ENCODE measurements around the gene KRT10. TPM values are rescaled to one million over a fixed set of nuclear protein-coding genes. Genes with fewer than 3 reads are reported as not detected.

KRT10 gene
- total RNA-seq, 1 experiment from 2014 or later: 62.3 TPM

- no peaks in the 10 kb centered on the region for H3K9me2 ChIP-seq (ENCODE audit: insufficient read depth)
- H3K36me3 ChIP-seq (ENCODE audit: control insufficient read depth in 1 of 2, insufficient read depth in 2 of 2, low read length in 2 of 2): peaks cover 0 to 3% of the 10 kb centered on the region in 2 experiments; a peak in 1 of 4 replicates
- ChIA-PET POLR2A (interaction anchor here (1.0 to 1.8 kb wide), 4 partner anchors 45 to 690 kb away, joined by 3 to 8 read pairs (median 6); partner anchors contain the start of gene KRT19), CTCF (interaction anchor here (0.7 to 4.3 kb wide), 12 partner anchors 30 to 808 kb away, joined by 3 to 31 read pairs (median 12); no protein-coding TSS in a partner anchor), RAD21 (ENCODE audit: low non-redundant PET in 1 of 2, low total read pairs in 2 of 2, uncharacterized antibody in 2 of 2, unreplicated experiment in 2 of 2) (interaction anchor here (2.1 to 2.2 kb wide), 2 partner anchors 691 kb away, joined by 6 to 12 read pairs; no protein-coding TSS in a partner anchor)
- H3K4me1 ChIP-seq (ENCODE audit: control insufficient read depth in 1 of 2, insufficient read depth in 2 of 2, low read length in 2 of 2): peaks cover 11 to 48% of the 10 kb centered on the region in 2 experiments
- no peak for DNase-seq (ENCODE audit: low read depth, low spot score)
- BruUV-seq (replicated peaks): no TSS peak
- TF ChIP-seq ATF3 (IDR thresholded peaks at IDR 0.05): no peak
- TF ChIP-seq ZBTB33 (IDR thresholded peaks at IDR 0.05; ENCODE audit: extremely low read depth, insufficient replicate concordance, low read length): no peak
- no peak for TF ChIP-seq ELF1 (IDR thresholded peaks at IDR 0.05; ENCODE audit: borderline replicate concordance, low read depth)
- no peak for TF ChIP-seq CBX3 (IDR thresholded peaks at IDR 0.05; ENCODE audit: low read depth)
- no peak for TF ChIP-seq JUND (IDR thresholded peaks at IDR 0.05)
- TF ChIP-seq EZH2 (IDR thresholded peaks at IDR 0.05): no peak
- TF ChIP-seq POLR2AphosphoS5 (IDR thresholded peaks at IDR 0.05; ENCODE audit: low read depth, low read length): no peak
- TF ChIP-seq TCF7L2 (IDR thresholded peaks at IDR 0.05; ENCODE audit: borderline replicate concordance, extremely low read depth, insufficient read depth, insufficient read length): no peak
- no peak for TF ChIP-seq ZFX (IDR thresholded peaks at IDR 0.05)
- no peak for TF ChIP-seq REST (IDR thresholded peaks at IDR 0.05; ENCODE audit: low read depth)
- TF ChIP-seq EZH2phosphoT487 (IDR thresholded peaks at IDR 0.05; ENCODE audit: borderline replicate concordance): no peak
- no peak for TF ChIP-seq RAD21 (IDR thresholded peaks at IDR 0.05; ENCODE audit: low read depth)
- no peak for TF ChIP-seq FOSL1 (IDR thresholded peaks at IDR 0.05; ENCODE audit: low read depth)
- TF ChIP-seq ZNF274 (IDR thresholded peaks at IDR 0.05; ENCODE audit: low read depth, low read length): no peak
- no peak for TF ChIP-seq MAX (IDR thresholded peaks at IDR 0.05)
- TF ChIP-seq SP1 (IDR thresholded peaks at IDR 0.05; ENCODE audit: low read depth): no peak
- no peak for TF ChIP-seq CTCF (IDR thresholded peaks at IDR 0.05 in 2 of 3, conservative IDR thresholded peaks at IDR 0.05 in 1 of 3; ENCODE audit: borderline replicate concordance in 1 of 3, insufficient read depth in 1 of 3, low read depth in 2 of 3, low read length in 2 of 3)
- no peak for TF ChIP-seq SIN3A (IDR thresholded peaks at IDR 0.05; ENCODE audit: low read depth)
- TF ChIP-seq YY1 (IDR thresholded peaks at IDR 0.05; ENCODE audit: extremely low read depth, insufficient replicate concordance, low read depth, low read length): no peak
- TF ChIP-seq EGR1 (IDR thresholded peaks at IDR 0.05; ENCODE audit: low read depth): no peak
- no peak overlapping the region for H3K9ac ChIP-seq (ENCODE audit: low read length)
- no peaks in the 10 kb centered on the region for H4K20me1 ChIP-seq (ENCODE audit: insufficient read depth)
- H3K4me2 ChIP-seq (ENCODE audit: low read length): no peak overlapping the region
- no peaks in the 10 kb centered on the region for H3K9me3 ChIP-seq (ENCODE audit: control insufficient read depth in 1 of 2, insufficient read depth in 1 of 2, low read depth in 1 of 2, low read length in 2 of 2)
- H2AFZ ChIP-seq (ENCODE audit: low read depth, low read length, poor library complexity, severe bottlenecking): no peak overlapping the region
- no peak overlapping the region for H3K4me3 ChIP-seq (replicated peaks in 1 of 2; ENCODE audit: low read depth in 1 of 2, low read length in 2 of 2)
- no peaks in the 10 kb centered on the region for H3K27me3 ChIP-seq (ENCODE audit: insufficient read depth, low read length)
- intact Hi-C loops (cut with micrococcal nuclease): loop anchor here (1.0 to 2.0 kb wide), 7 partner anchors 51 to 805 kb away; no protein-coding TSS in a partner anchor
- peak overlapping the region; percentile 50; the same call in 1 of the 2 replicates for H3K27ac ChIP-seq (ENCODE audit: low read depth, low read length)
- no peaks in the 10 kb centered on the region for H3K79me2 ChIP-seq (ENCODE audit: insufficient read depth, low read length)
- ATAC-seq: peak; percentile 25; the same call in 1 of the 2 replicates
Measured at GRCh38 chr17:40857535-40857934, 35.1 kb upstream of the KRT10 start.
